ENCODE results near the gene CEP63. TPM values are rescaled to one million over a fixed set of nuclear protein-coding genes. Genes with fewer than 3 reads are reported as not detected.

CEP63 gene
- total and polyA plus RNA-seq, 2 of the 8 experiments (the other 6 are each of a cell fraction or from before 2014, with no cell fraction given): 5.3 to 18.2 TPM

DNA sequence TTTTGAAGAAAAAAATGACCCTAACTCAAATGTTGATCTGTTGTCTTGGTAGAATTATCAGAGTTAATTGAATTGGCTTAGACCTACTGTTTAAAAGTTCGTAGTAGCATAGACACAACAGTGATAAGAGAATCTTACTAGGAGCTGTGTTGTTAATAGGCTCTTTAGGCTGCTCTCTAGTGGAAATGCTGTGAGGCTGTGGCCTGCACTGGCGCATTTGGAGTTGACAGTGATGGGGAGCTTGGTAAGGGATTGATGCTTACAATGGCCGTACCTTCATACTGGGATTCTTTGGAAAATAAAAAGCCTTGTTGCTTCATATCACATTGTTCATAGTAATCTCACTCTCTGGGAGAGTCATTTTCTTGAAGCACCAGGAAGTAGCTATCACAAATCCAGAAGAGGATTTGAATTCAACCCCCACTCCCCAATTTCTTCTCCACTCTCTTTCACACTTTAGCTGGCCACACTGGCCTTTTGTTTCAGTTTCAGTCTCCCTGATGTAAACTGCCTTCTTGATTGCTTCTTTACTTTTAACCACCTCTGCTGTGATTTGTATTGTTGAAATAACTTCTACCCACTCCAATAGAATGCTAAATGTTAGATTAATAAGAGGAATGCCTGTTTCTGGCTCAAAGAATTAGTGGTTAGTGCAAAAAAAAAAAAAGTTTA lies 56.6 kb downstream of the CEP63 start (continued):
- TF ChIP-seq GABPA (IDR thresholded peaks at IDR 0.05; ENCODE audit: borderline replicate concordance, insufficient read depth, low read length) (no peak), ZNF274 (IDR thresholded peaks at IDR 0.05; ENCODE audit: borderline replicate concordance, extremely low read depth, low read length) (no peak), JUN (IDR thresholded peaks at IDR 0.05; ENCODE audit: low read depth, low read length) (no peak), RAD21 (IDR thresholded peaks at IDR 0.05 in 1 of 2, conservative IDR thresholded peaks at IDR 0.05 in 1 of 2; ENCODE audit: low read depth in 2 of 2, low read length in 2 of 2) (no peak), SRF (IDR thresholded peaks at IDR 0.05; ENCODE audit: low read depth, low read length) (no peak)

Measured in H1 (cell line).